A549 (cell line): ENCODE data around the gene PTPRK.

Source experiments
- BHLHE40 ChIP-seq: IDR thresholded peaks from 2 replicates; pipeline ENCODE4 v1.6.1; 2012; ENCODE audit warnings: low read depth, low read length, inconsistent platforms
- GATA3 ChIP-seq: IDR thresholded peaks from 2 replicates; pipeline ENCODE4 v1.6.1; 2012; ENCODE audit warnings: borderline replicate concordance
- MAZ ChIP-seq: fragments of 150-350 bp; IDR thresholded peaks from 2 replicates; pipeline ENCODE4 v1.6.1; 2014; ENCODE audit warnings: antibody characterized with exemption, low read depth, low read length, borderline replicate concordance
- POLR2A ChIP-seq: IDR thresholded peaks from 2 replicates; pipeline ENCODE4 v1.6.1; 2012; ENCODE audit warnings: mild to moderate bottlenecking, low read length
- REST ChIP-seq: fragments of 200-600 bp; sonication (generic); IDR thresholded peaks from 2 replicates; pipeline ENCODE4 v1.6.1; 2016; ENCODE audit warnings: antibody characterized with exemption, mild to moderate bottlenecking, moderate library complexity
- SREBF2 ChIP-seq: fragments of 450-650 bp; IDR thresholded peaks from 2 replicates; pipeline ENCODE4 v1.6.1; 2014; ENCODE audit warnings: mild to moderate bottlenecking, moderate library complexity

DNA sequence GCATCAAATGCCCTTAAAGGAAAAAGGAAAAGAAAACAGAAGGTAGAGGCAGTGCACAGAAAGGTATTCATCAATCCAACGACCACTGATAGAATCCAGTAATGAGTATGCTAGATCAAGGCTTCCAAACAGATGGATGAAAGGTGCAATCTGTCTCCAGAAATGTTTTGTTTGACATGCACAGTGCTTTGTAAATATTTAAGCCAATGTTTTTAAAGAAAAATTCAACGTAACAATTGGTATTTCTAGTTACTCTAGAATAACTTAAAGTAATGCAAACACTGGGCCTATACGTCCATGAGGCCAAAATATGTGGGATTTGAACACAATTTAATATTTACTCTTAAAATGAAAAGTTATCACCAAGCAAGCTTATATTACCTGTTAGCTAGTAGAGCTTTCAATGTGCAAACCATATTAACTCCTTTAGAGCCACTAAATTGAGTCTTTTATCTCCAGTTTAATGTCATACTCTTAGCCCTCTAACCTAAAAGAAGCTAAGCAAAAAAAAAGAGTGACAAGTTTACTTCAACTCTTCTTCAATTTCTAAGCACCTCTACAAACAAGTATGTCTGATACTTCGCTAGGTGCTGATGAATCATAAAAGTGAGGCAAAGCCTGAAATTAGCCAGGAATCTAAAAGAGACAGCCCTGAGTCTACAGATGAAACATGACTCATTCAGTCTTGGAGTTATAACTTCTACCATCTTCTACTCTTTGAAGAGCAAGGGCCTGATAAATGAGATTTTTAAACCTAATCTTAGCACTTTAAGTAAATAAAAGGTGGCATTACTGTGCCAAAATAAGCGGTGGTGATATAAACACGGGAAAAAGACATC is 169.8 kb downstream of the PTPRK start:
- TF ChIP-seq GATA3 (no peak), MAZ (no peak), POLR2A (no peak), SREBF2 (no peak), BHLHE40 (no peak), REST (no peak)
